GM12875 (cell line): Measurements from ENCODE around the gene PIANP.
A peak's percentile ranks its signal among the peaks of the same experiment; 100 is the strongest.

Experiments
- H3K4me3 ChIP-seq: one replicate; pipeline ENCODE4 v1.5.1; 2011; ENCODE audit warnings: low read depth, low read length, control low read depth
- TF ChIP-seq, protein P1 (sequence below): IDR thresholded peaks from 2 replicates; pipeline ENCODE4 v1.5.1; 2011; ENCODE audit warnings: low read depth, mild to moderate bottlenecking, control low read depth, inconsistent platforms, low read length, moderate library complexity, borderline replicate concordance; ENCODE audit not compliant: insufficient read depth

Gene PIANP

DNA sequence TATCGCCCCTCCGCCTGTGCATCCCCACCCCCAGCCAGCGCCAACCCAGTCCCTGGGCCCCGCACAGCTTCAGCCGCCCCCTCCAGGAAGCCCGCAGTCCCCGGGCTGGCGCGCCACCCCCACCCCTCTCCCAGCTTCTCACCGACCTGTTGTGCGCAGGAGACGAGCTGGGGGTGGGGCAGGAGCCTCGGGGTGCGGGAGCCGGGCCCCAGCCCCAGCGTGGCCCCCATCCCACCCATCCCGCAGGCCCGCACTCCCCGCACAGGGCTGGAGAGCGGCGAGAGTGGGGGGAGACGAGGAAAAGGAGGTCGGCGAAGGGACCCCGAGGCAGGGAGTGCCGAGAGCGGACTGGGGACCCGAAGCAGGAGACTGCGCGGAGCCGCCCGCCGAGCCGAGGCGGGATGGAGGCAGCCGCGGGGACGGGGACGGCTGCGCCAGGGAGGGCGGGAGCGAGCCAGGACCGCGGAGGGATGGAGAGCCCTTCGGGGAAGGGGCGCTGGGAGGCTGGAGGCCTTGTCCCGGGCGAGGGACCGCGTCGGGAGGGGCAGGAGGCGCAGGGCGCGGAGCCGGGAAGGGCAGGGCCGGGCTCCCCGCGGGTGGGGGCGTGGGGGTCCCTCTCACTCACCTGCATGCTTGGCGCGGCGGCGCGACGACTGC, 498 bp downstream of the PIANP start:
- H3K4me3 ChIP-seq: no peak overlapping the region
- TF ChIP-seq, protein P1, sequence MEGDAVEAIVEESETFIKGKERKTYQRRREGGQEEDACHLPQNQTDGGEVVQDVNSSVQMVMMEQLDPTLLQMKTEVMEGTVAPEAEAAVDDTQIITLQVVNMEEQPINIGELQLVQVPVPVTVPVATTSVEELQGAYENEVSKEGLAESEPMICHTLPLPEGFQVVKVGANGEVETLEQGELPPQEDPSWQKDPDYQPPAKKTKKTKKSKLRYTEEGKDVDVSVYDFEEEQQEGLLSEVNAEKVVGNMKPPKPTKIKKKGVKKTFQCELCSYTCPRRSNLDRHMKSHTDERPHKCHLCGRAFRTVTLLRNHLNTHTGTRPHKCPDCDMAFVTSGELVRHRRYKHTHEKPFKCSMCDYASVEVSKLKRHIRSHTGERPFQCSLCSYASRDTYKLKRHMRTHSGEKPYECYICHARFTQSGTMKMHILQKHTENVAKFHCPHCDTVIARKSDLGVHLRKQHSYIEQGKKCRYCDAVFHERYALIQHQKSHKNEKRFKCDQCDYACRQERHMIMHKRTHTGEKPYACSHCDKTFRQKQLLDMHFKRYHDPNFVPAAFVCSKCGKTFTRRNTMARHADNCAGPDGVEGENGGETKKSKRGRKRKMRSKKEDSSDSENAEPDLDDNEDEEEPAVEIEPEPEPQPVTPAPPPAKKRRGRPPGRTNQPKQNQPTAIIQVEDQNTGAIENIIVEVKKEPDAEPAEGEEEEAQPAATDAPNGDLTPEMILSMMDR: no peak

GRCh38 chr12:6699259-6699988, 1.2 kb downstream of the PIANP start:
- TF ChIP-seq, protein P1: no peak
- H3K4me3 ChIP-seq: no peak overlapping the region

GRCh38 chr12:6698352-6699046, 2.1 kb downstream of the PIANP start:
- TF ChIP-seq, protein P1: no peak
- H3K4me3 ChIP-seq: no peak overlapping the region

DNA sequence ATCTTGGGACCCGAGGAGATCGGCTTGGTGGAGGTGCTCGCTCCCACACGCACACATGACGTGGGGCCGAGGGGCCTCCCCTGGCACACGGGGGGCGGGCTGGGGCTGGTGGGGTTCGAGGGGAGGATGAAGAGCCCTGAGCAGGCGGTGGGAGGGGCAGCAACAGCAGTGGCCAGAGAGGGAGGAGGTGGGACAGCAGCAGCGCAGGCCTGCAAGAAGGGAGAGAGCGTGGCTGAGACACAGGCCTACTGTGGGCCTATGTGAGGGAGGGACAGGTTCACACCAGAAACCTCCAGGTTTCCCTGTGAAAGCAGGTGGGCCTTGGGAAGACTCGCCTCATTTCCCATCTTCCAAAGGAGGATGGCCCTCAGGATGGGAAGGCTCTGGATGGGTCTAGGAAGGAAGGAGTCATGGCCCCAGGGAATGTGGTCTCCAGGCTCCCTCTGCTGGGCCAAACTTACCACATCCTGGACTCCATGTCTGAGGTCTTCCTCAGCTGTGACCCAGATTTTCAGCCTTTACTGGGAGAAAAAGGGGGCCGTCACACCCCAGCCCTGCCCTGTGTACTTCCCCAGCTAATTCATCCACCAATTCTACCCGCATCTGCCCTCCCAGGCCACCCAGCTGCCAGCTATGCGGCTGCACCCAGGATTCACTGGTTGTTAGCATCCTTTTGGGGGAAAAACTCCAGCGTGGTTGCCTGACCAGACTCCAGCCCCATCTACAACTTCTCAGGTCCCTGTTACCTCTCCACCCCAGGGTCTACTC, 2.8 kb downstream of the PIANP start:
- TF ChIP-seq, protein P1: peak; percentile 64
- H3K4me3 ChIP-seq: no peak overlapping the region

DNA sequence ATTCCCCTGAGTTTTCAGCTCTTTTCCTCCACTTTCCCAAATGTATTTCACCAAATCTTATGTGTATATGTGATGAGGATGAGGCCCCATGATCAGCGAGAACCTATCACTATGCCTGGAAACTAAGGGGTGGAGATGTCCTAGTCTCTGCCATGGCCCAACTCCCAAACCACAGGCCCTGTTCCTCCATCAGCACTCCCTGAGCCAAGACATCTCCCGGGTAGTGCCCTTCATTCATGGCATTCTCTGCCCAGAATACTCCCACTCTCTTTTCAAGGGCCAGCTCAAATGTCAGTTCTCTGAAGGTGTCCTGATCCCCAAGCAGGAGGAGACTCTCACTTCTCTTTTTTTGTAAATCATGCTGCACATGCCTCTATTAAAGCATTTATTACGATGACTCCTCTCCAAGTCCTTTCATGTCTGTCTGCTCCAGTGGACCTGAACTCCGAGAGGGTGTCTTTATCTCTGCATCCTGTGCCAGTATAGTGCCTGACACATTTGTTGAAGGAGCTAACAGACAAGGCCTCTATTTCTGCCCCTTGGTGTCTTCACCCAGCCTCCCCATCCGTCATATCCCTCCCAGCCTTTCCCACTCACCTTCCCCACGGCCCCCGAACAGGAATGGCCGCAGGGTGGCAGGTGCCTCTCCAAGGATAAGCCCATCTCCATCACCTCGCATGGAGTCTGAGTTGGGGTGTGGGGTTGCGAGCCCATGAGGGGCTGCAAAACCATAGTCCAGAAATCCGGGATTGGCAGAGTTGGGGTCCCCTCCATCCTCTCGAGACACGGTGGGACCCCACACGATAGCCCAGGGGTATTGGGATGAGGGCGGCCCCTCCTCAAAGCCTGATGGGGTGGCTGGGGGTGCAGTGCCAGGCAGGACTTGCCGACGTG, 3.7 kb downstream of the PIANP start:
- TF ChIP-seq, protein P1: no peak
- H3K4me3 ChIP-seq: no peak overlapping the region
